Neuronal stem cell (in vitro differentiated cells): ENCODE measurements around the gene CEP68.

Experiments
- DNase-seq: peaks from one replicate; pipeline ENCODE4 v3.0.0-alpha.2; 2013; ENCODE audit warnings: low spot score
- H2AFZ ChIP-seq: one replicate; pipeline ENCODE4 v1.6.1; 2013; ENCODE audit warnings: mild to moderate bottlenecking, low read length, inconsistent platforms
- H2AK5ac ChIP-seq: 2 replicates; pipeline ENCODE4 v1.6.1; 2013; ENCODE audit warnings: low read depth, mild to moderate bottlenecking, inconsistent platforms, low read length, moderate library complexity, mixed read lengths
- H2BK120ac ChIP-seq: 2 replicates; pipeline ENCODE4 v1.6.1; 2013; ENCODE audit warnings: low read depth, mild to moderate bottlenecking, inconsistent platforms, low read length, moderate library complexity, mixed read lengths
- H2BK12ac ChIP-seq: one replicate; pipeline ENCODE4 v1.6.1; 2013; ENCODE audit warnings: low read length, inconsistent platforms
- H2BK15ac ChIP-seq: 2 replicates; pipeline ENCODE4 v1.6.1; 2013; ENCODE audit warnings: mild to moderate bottlenecking, low read length, inconsistent platforms, mixed read lengths
- H2BK5ac ChIP-seq: one replicate; pipeline ENCODE4 v1.6.1; 2013; ENCODE audit warnings: inconsistent platforms, mild to moderate bottlenecking, low read length, moderate library complexity
- H3K14ac ChIP-seq: one replicate; pipeline ENCODE4 v1.6.1; 2013; ENCODE audit warnings: low read length, inconsistent platforms
- H3K18ac ChIP-seq: 2 replicates; pipeline ENCODE4 v1.6.1; 2013; ENCODE audit warnings: low read length, inconsistent platforms
- H3K23ac ChIP-seq: 2 replicates; pipeline ENCODE4 v1.6.1; 2013; ENCODE audit warnings: low read depth, mild to moderate bottlenecking, mixed read lengths, low read length, inconsistent platforms; ENCODE audit not compliant: poor library complexity
- H3K27ac ChIP-seq: replicated peaks from 3 replicates; pipeline ENCODE4 v1.5.1; 2013; ENCODE audit warnings: low read length, inconsistent platforms
- H3K27me3 ChIP-seq, 3 experiments: 2 replicates each; pipeline ENCODE4 v1.6.1; 2013; ENCODE audit warnings: low read length in 3 of 3, mild to moderate bottlenecking in 2 of 3, inconsistent platforms in 1 of 3, low read depth in 1 of 3, mixed read lengths in 1 of 3, moderate library complexity in 1 of 3; ENCODE audit not compliant: control insufficient read depth in 3 of 3, insufficient read depth in 3 of 3
- H3K36me3 ChIP-seq, 2 donors: replicated peaks in 1 of 2; 2 replicates each; pipeline ENCODE4 v1.6.1; 2013; ENCODE audit warnings: low read length in 2 of 2; ENCODE audit not compliant: control insufficient read depth in 2 of 2, insufficient read depth in 2 of 2
- H3K4ac ChIP-seq: 2 replicates; pipeline ENCODE4 v1.6.1; 2013; ENCODE audit warnings: inconsistent platforms, mild to moderate bottlenecking, low read length, moderate library complexity
- H3K4me1 ChIP-seq, 2 donors: 1 replicate in 1 of 2; 2 replicates in 1 of 2; pipeline ENCODE4 v1.6.1; 2013; ENCODE audit warnings: low read length in 2 of 2, low read depth in 1 of 2; ENCODE audit not compliant: control insufficient read depth in 2 of 2, insufficient read depth in 1 of 2
- H3K4me2 ChIP-seq: one replicate; pipeline ENCODE4 v1.6.1; 2013; ENCODE audit warnings: mild to moderate bottlenecking, low read length, inconsistent platforms; ENCODE audit not compliant: insufficient read depth, poor library complexity, severe bottlenecking
- H3K4me3 ChIP-seq, 2 donors: 2 replicates each; pipeline ENCODE4 v1.5.1; 2013; ENCODE audit warnings: low read length in 2 of 2, mild to moderate bottlenecking in 2 of 2, inconsistent platforms in 1 of 2, moderate library complexity in 1 of 2
- H3K79me1 ChIP-seq: one replicate; pipeline ENCODE4 v1.6.1; 2013; ENCODE audit warnings: low read depth, mild to moderate bottlenecking, inconsistent platforms, low read length, moderate library complexity
- H3K9ac ChIP-seq: one replicate; pipeline ENCODE4 v1.6.1; 2013; ENCODE audit warnings: mild to moderate bottlenecking, low read depth, low read length, inconsistent platforms; ENCODE audit not compliant: poor library complexity
- H3K9me3 ChIP-seq, 2 donors: replicated peaks in 1 of 2; 2 replicates each; pipeline versions ENCODE3 to v1.6.1; 2013; ENCODE audit warnings: low read length in 2 of 2, mild to moderate bottlenecking in 2 of 2, inconsistent platforms in 1 of 2, low read depth in 1 of 2, mixed read lengths in 1 of 2, moderate library complexity in 1 of 2; ENCODE audit not compliant: control insufficient read depth in 2 of 2, insufficient read depth in 1 of 2
- H4K8ac ChIP-seq: one replicate; pipeline ENCODE4 v1.6.1; 2013; ENCODE audit warnings: low read depth, mild to moderate bottlenecking, inconsistent platforms, low read length, moderate library complexity
- H4K91ac ChIP-seq: one replicate; pipeline ENCODE4 v1.6.1; 2013; ENCODE audit warnings: low read length, low read depth, mild to moderate bottlenecking, inconsistent platforms; ENCODE audit not compliant: poor library complexity
- WGBS, 2 donors: extraction: QIAGEN DNeasy Blood & Tissue Kit; methylation state at CpG; one replicate each; pipeline ENCODE4 v1.1.7; 2013; ENCODE audit warnings: missing lambda C conversion rate in 2 of 2, mixed read lengths in 1 of 2; ENCODE audit not compliant: insufficient read length in 2 of 2, insufficient replicate concordance in 1 of 2; ENCODE audit errors: extremely low coverage in 2 of 2; 5-methylcytosine and 5-hydroxymethylcytosine counted together

The CEP68 gene

GRCh38 chr2:65049010-65049639, 7.1 kb upstream of the CEP68 start:
- Histone ChIP-seq H2AFZ (no peak overlapping the region), H4K8ac (no peak overlapping the region), H2BK15ac (no peak overlapping the region), H3K27me3 (no peaks in the 10 kb centered on the region), H3K18ac (no peak overlapping the region), H3K4me3 (no peak overlapping the region), H3K27ac (no peak overlapping the region), H2BK120ac (no peak overlapping the region), H3K14ac (no peak overlapping the region), H3K23ac (no peak overlapping the region), H3K36me3 (peaks cover 0 to 3% of the 10 kb centered on the region in 2 donors), H3K9ac (no peak overlapping the region), H4K91ac (no peak overlapping the region), H2AK5ac (no peak overlapping the region), H2BK12ac (no peak overlapping the region), H3K79me1 (no peaks in the 10 kb centered on the region), H3K9me3 (peaks cover 5 to 15% of the 10 kb centered on the region in 2 donors), H3K4me2 (no peak overlapping the region), H3K4me1 (peaks cover 0 to 4% of the 10 kb centered on the region in 2 donors), H3K4ac (no peak overlapping the region), H2BK5ac (no peak overlapping the region)
- WGBS, 2 donors: no CpG with 5 or more reads among the region's 1 CpG
- DNase-seq: no peak

GRCh38 chr2:65050931-65051330, 5.3 kb upstream of the CEP68 start:
- WGBS, 2 donors: no CpG with 5 or more reads among the region's 3 CpGs
- no peak overlapping the region for H3K4ac ChIP-seq
- H2AFZ ChIP-seq: no peak overlapping the region
- peaks cover 5 to 12% of the 10 kb centered on the region in 2 donors for H3K9me3 ChIP-seq
- peaks cover 0 to 2% of the 10 kb centered on the region in 2 donors for H3K36me3 ChIP-seq
- H4K8ac ChIP-seq: no peak overlapping the region
- H2BK5ac ChIP-seq: no peak overlapping the region
- H3K4me2 ChIP-seq: no peak overlapping the region
- H3K14ac ChIP-seq: no peak overlapping the region
- no peak overlapping the region for H2BK15ac ChIP-seq
- H3K9ac ChIP-seq: no peak overlapping the region
- H2BK12ac ChIP-seq: no peak overlapping the region
- no peak overlapping the region for H3K18ac ChIP-seq
- no peak overlapping the region for H3K23ac ChIP-seq
- no peak overlapping the region for H2AK5ac ChIP-seq
- no peak overlapping the region for H4K91ac ChIP-seq
- no peak overlapping the region for H2BK120ac ChIP-seq
- peaks cover 2% of the 10 kb centered on the region in 2 donors for H3K4me1 ChIP-seq
- H3K27ac ChIP-seq: no peak overlapping the region
- no peak overlapping the region for H3K4me3 ChIP-seq
- DNase-seq: no peak
- H3K79me1 ChIP-seq: no peaks in the 10 kb centered on the region
- no peaks in the 10 kb centered on the region for H3K27me3 ChIP-seq

GRCh38 chr2:65053199-65053598, 3.0 kb upstream of the CEP68 start:
- no peak overlapping the region for H3K4me3 ChIP-seq
- peaks cover 0 to 4% of the 10 kb centered on the region in 2 donors for H3K36me3 ChIP-seq
- H2AFZ ChIP-seq: no peak overlapping the region
- H2BK15ac ChIP-seq: no peak overlapping the region
- H3K4me1 ChIP-seq: peaks cover 2 to 8% of the 10 kb centered on the region in 2 donors
- H3K9me3 ChIP-seq: peaks cover 0 to 7% of the 10 kb centered on the region in 2 donors
- H3K27ac ChIP-seq: no peak overlapping the region
- no peak overlapping the region for H3K4me2 ChIP-seq
- H3K27me3 ChIP-seq: no peaks in the 10 kb centered on the region
- H2BK5ac ChIP-seq: no peak overlapping the region
- H2BK12ac ChIP-seq: no peak overlapping the region
- H2AK5ac ChIP-seq: no peak overlapping the region
- H3K9ac ChIP-seq: no peak overlapping the region
- H3K18ac ChIP-seq: no peak overlapping the region
- H4K8ac ChIP-seq: no peak overlapping the region
- WGBS, 2 donors: no CpG with 5 or more reads among the region's 1 CpG
- H3K79me1 ChIP-seq: no peaks in the 10 kb centered on the region
- H3K4ac ChIP-seq: no peak overlapping the region
- no peak overlapping the region for H4K91ac ChIP-seq
- H3K14ac ChIP-seq: no peak overlapping the region
- DNase-seq: no peak
- H3K23ac ChIP-seq: no peak overlapping the region
- H2BK120ac ChIP-seq: no peak overlapping the region

- Histone ChIP-seq H2AFZ (peak overlapping the region; percentile 95), H3K4me3 (peak overlapping the region in 1 of 2 donors; percentile 64), H3K4me2 (peak overlapping the region; percentile 88), H2BK15ac (no peak overlapping the region), H3K4ac (no peak overlapping the region), H3K18ac (no peak overlapping the region), H3K27ac (no peak overlapping the region), H3K14ac (no peak overlapping the region), H2AK5ac (no peak overlapping the region), H2BK5ac (no peak overlapping the region), H3K23ac (no peak overlapping the region), H4K8ac (no peak overlapping the region), H4K91ac (no peak overlapping the region), H3K9me3 (peaks cover 0 to 7% of the 10 kb centered on the region in 2 donors), H2BK12ac (no peak overlapping the region), H3K36me3 (peaks cover 1 to 12% of the 10 kb centered on the region in 2 donors), H3K4me1 (peaks cover 2 to 8% of the 10 kb centered on the region in 2 donors), H2BK120ac (no peak overlapping the region), H3K27me3 (no peaks in the 10 kb centered on the region), H3K79me1 (no peaks in the 10 kb centered on the region), H3K9ac (no peak overlapping the region)
- DNase-seq: no peak
- WGBS, 2 donors: no CpG with 5 or more reads among the region's 4 CpGs
Measured at GRCh38 chr2:65054749-65055421, 1.3 kb upstream of the CEP68 start.
